Measurements from ENCODE around the gene FAR2.

- no peak for TF ChIP-seq CTCF (IDR thresholded peaks at IDR 0.05)
- no peak for TF ChIP-seq POLR2A (IDR thresholded peaks at IDR 0.05)
Observed at GRCh38 chr12:29160230-29160629, 11.2 kb downstream of the FAR2 start.

Data from testis (tissue), 2 donors.